Dedifferentiated amniotic fluid mesenchymal stem cell (primary cell): ENCODE measurements around the gene PPA2.
A peak's percentile ranks its signal among the peaks of the same experiment; 100 is the strongest.
"Not testable (repeated sequence)": the region's sequence is repeated elsewhere in the genome, so short reads cannot be mapped to it uniquely, and the experiment has no call there.

Source experiments
- DNase-seq: peaks from one replicate; pipeline ENCODE4 v3.0.0-alpha.2; 2016; ENCODE audit errors: extremely low spot score

The PPA2 gene

GRCh38 chr4:105458541-105458940, 15.3 kb downstream of the PPA2 start:
- DNase-seq: not testable (repeated sequence)

DNA sequence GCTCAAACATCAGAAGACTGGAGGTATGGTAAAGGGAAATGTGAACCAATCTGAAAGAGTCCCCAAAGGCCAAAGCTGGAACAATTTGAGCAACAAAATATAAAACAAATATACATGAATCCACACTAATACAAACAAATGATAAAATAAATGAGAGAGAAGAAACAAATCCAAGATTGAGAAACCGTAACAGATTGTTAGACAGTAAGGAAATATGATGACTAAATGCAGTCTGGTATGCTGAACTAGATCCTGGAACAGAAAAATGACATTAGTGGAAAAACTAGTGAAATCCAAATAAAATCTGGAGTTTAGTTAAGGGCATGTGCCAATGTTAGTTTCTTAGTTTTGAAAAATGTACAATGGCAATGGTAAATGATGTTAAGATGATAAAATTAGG, 15.9 kb downstream of the PPA2 start:
- DNase-seq: peak; percentile 51

DNA sequence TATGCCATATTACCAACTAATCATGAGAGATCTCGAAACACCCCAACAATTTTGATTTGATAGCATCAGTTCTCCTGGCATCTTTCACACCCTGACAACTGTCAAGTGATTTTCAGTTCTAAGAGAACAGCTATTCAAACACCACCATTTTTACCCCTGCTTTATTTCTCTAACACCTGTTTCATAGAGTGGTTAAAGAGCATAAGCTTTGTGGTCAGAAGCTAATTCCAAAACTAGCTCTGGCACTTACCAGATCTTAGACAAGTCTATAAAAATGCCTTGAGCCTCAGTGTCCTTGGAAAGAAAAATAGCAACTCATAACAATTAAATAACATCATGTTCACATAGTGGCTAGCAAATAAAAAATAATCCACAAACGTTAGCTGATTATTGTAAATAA, 17.9 kb downstream of the PPA2 start:
- DNase-seq: no peak

DNA sequence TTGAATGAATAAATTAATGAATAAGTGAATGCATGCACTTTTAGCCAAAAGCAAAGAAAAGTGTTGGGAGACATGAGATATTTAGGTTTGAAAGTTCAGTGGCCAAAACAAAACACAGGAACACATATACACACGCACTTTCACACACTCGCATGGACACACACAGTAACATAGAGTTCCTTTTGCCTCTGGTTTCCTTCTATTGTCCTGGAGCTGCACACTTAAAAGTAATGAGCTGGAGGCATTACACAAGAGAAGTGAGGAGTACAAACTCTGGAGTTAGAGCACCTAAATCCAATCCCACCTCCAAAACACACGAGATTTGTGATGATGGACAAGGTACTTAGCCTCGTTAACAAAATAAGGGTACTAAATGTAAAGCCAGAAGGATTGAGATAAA, 18.7 kb downstream of the PPA2 start:
- no peak for DNase-seq

- DNase-seq: no peak
These were observed 20.2 kb downstream of the PPA2 start for GRCh38 chr4:105453550-105454205.

DNA sequence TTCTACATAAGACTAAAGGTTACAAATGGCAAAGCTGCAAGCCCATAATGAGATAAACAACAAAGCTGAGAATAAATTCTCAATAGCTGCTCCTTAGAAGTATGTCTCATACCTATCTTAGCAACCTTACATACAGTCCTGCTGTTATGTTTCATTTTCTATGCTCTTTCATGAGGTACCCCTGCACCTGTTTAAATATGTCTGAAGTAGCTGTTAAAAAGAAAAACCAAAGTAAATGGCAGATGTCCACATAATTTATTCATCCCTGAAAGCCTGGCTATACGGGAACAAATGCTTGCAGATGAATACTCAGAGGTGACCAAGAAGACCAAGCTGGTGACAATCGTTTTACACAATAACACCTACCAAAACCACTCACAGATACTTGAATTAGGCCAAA, 22.5 kb downstream of the PPA2 start:
- no peak for DNase-seq

- DNase-seq: no peak
These were observed 33.0 kb downstream of the PPA2 start for GRCh38 chr4:105440890-105441289.

DNA sequence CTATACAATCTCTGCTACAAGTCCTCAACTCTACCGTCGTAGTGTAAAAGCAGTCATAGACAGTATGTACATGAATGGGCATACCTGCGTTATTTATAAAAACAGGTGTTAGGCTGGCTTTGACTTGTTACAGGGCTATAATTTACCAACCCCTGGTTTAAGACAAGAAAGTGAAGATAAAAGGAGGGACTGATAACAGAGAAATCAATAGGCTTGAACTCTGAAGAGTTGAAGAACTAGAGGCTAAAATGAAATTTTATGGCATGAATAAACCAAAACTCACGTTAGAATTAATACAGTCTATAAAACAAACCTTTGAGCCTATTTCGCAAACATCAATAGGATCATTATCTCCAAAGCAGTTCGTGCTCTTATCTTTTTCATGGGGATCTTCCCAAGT, 36.2 kb downstream of the PPA2 start:
- DNase-seq: no peak

GRCh38 chr4:105436414-105436813, 37.4 kb downstream of the PPA2 start:
- no peak for DNase-seq

- DNase-seq: no peak
These were observed 38.9 kb downstream of the PPA2 start for GRCh38 chr4:105434940-105435339.

- no peak for DNase-seq
These were observed 40.4 kb downstream of the PPA2 start for GRCh38 chr4:105433421-105433820.

DNA sequence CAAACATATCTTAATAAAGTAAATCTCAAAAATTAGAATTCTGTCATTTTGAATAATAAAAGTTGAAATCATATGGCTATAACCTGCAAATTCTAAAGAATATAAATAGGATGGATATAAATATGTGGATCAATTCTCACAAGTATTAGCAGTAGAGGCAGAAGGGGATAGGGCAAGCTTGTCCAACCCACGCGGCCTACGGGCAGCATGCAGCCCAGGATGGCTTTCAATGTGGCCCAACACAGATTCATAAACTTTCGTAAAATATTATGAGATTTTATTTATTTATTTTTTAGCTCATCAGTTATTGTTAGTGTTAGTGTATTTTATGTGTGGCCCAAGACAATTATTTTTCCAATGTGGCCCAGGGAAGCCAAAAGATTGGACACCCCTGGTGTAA, 41.4 kb downstream of the PPA2 start:
- no peak for DNase-seq

DNA sequence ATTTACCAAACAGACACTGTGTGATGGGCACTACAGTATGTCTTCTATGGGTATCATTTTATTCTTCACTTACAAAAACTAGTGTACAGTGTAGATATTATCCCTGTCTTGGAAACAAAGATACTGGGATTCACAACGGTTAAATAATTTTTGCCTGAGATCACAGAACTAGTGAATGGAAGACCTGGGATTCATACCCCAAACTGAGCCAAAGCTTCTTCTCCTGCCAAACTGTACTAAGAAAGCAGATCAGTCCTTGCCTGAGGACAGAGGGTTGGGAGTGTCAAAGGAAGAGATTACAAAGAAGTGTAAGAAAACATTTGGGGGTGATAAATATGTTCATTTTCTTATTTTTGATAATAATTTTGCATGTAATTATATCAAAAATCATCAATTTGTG, 43.1 kb downstream of the PPA2 start:
- DNase-seq: no peak

GRCh38 chr4:105426187-105426897, 47.5 kb downstream of the PPA2 start:
- DNase-seq: no peak

GRCh38 chr4:105422207-105422920, 51.5 kb downstream of the PPA2 start:
- no peak for DNase-seq

- DNase-seq: no peak
These were observed 56.2 kb downstream of the PPA2 start for GRCh38 chr4:105417624-105418023.

- no peak for DNase-seq
These were observed 58.5 kb downstream of the PPA2 start for GRCh38 chr4:105415281-105415744.

GRCh38 chr4:105414316-105414715, 59.5 kb downstream of the PPA2 start:
- DNase-seq: no peak

GRCh38 chr4:105409135-105409534, 64.7 kb downstream of the PPA2 start:
- not testable (repeated sequence) for DNase-seq

GRCh38 chr4:105400901-105401677, 72.8 kb downstream of the PPA2 start:
- DNase-seq: no peak

DNA sequence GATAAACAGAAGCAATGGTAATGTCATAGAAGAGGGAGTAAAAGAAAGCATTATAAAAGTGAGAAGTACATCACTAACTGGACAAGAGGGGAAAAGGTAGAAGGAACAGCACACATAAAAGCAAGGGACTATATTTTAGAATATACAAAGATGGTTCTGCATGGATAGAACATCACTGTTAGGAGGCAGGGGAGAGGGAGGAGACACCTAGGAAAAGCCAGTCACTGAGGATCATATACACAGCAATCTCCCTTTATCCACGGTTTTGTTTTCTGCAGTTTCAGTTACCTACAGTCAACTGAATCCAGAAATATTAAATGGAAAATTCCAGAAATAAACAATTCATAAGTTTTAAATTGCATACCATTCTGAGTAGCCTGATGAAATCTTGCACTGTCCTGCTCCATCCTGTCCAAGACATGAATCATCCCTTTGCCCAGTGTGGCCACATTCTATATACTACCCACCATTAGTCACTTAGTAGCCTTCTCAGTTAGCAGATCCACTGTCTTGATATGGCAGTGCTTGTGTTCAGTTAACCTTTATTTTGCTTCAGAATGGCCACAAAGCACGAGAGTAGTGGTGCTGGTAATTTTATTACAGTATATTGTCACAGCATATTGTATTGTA, 74.2 kb downstream of the PPA2 start:
- peak; percentile 89 for DNase-seq

GRCh38 chr4:105392858-105393257, 81.0 kb downstream of the PPA2 start:
- no peak for DNase-seq
